OCI-LY3 (cell line): ENCODE results near the gene TNFRSF8.
A peak's percentile ranks its signal among the peaks of the same experiment; 100 is the strongest.

Experiments used
- H2AFZ ChIP-seq: fragments of 200-600, 300-600 bp; shearing (Covaris generic); 2 replicates; pipeline ENCODE4 v1.6.0; 2014; ENCODE audit warnings: antibody characterized with exemption, low read depth, low read length
- H3K27ac ChIP-seq: fragments of 200-600, 300-600 bp; sonication (generic); 2 replicates; pipeline ENCODE4 v1.5.1; 2014; ENCODE audit warnings: mild to moderate bottlenecking, low read length, moderate library complexity, mixed read lengths
- H3K27me3 ChIP-seq: fragments of 200-600, 300-600 bp; sonication (generic); 2 replicates; pipeline ENCODE4 v1.6.1; 2014; ENCODE audit warnings: low read depth, low read length, mixed read lengths
- H3K36me3 ChIP-seq: fragments of 200-600, 300-600 bp; sonication (generic); replicated peaks from 2 replicates; pipeline ENCODE3; 2014; ENCODE audit warnings: low read depth, low read length, mixed read lengths
- H3K4me1 ChIP-seq: fragments of 300-600, 200-600 bp; sonication (generic); 2 replicates; pipeline ENCODE4 v1.6.1; 2014; ENCODE audit warnings: low read length, mixed read lengths
- H3K4me2 ChIP-seq: fragments of 200-600, 300-600 bp; sonication (generic); 2 replicates; pipeline ENCODE4 v1.6.1; 2014; ENCODE audit warnings: low read length, mixed read lengths
- H3K4me3 ChIP-seq: fragments of 300-600, 200-600 bp; sonication (generic); 2 replicates; pipeline ENCODE4 v1.5.1; 2014; ENCODE audit warnings: antibody characterized with exemption, mild to moderate bottlenecking, low read length, moderate library complexity
- H3K79me2 ChIP-seq: fragments of 300-600, 200-600 bp; shearing (Covaris generic); 2 replicates; pipeline ENCODE4 v1.6.1; 2014; ENCODE audit warnings: mild to moderate bottlenecking, low read length, mixed read lengths
- H3K9ac ChIP-seq: fragments of 300-600, 200-600 bp; shearing (Covaris generic); 2 replicates; pipeline ENCODE4 v1.6.0; 2014; ENCODE audit warnings: mild to moderate bottlenecking, low read length, moderate library complexity
- H3K9me3 ChIP-seq: fragments of 200-600, 300-600 bp; shearing (Covaris generic); 2 replicates; pipeline ENCODE4 v1.6.1; 2014; ENCODE audit warnings: low read length, mixed read lengths; ENCODE audit not compliant: insufficient read depth
- H4K20me1 ChIP-seq: fragments of 200-600, 300-600 bp; sonication (generic); 2 replicates; pipeline ENCODE4 v1.6.1; 2016; ENCODE audit warnings: low read length, mixed read lengths; ENCODE audit not compliant: insufficient read depth
- EZH2phosphoT487 ChIP-seq: fragments of 200-600 bp; shearing (Covaris generic); IDR thresholded peaks from 2 replicates; pipeline ENCODE4 v1.6.1; 2018; ENCODE audit warnings: antibody characterized with exemption, mixed run types, low read depth
- TF ChIP-seq, protein P1 (sequence below): fragments of 200-600, 300-600 bp; sonication (generic); IDR thresholded peaks from 2 replicates; pipeline ENCODE4 v1.5.1; 2014; ENCODE audit warnings: antibody characterized with exemption, low read length, low read depth

TNFRSF8 gene

GRCh38 chr1:12087797-12088314 is 24.8 kb downstream of the TNFRSF8 start:
- no peaks in the 10 kb centered on the region for H3K27me3 ChIP-seq
- H3K4me2 ChIP-seq: peak overlapping the region; percentile 34
- H3K4me1 ChIP-seq: peaks cover 21% of the 10 kb centered on the region
- no peaks in the 10 kb centered on the region for H3K9me3 ChIP-seq
- no peaks in the 10 kb centered on the region for H3K79me2 ChIP-seq
- H3K36me3 ChIP-seq: no peaks in the 10 kb centered on the region
- H4K20me1 ChIP-seq: no peaks in the 10 kb centered on the region
- TF ChIP-seq, protein P1, sequence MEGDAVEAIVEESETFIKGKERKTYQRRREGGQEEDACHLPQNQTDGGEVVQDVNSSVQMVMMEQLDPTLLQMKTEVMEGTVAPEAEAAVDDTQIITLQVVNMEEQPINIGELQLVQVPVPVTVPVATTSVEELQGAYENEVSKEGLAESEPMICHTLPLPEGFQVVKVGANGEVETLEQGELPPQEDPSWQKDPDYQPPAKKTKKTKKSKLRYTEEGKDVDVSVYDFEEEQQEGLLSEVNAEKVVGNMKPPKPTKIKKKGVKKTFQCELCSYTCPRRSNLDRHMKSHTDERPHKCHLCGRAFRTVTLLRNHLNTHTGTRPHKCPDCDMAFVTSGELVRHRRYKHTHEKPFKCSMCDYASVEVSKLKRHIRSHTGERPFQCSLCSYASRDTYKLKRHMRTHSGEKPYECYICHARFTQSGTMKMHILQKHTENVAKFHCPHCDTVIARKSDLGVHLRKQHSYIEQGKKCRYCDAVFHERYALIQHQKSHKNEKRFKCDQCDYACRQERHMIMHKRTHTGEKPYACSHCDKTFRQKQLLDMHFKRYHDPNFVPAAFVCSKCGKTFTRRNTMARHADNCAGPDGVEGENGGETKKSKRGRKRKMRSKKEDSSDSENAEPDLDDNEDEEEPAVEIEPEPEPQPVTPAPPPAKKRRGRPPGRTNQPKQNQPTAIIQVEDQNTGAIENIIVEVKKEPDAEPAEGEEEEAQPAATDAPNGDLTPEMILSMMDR: no peak
- TF ChIP-seq EZH2phosphoT487: no peak
- peak overlapping the region; percentile 30; the same call in 1 of the 2 replicates for H3K9ac ChIP-seq
- no peak overlapping the region; the same call in 1 of the 2 replicates for H3K4me3 ChIP-seq
- H2AFZ ChIP-seq: peak overlapping the region; percentile 54
- peak overlapping the region; percentile 65 for H3K27ac ChIP-seq

- Histone ChIP-seq H3K9ac (no peak overlapping the region), H2AFZ (peak overlapping the region; percentile 54; the same call in 1 of the 2 replicates), H3K79me2 (no peaks in the 10 kb centered on the region), H3K36me3 (no peaks in the 10 kb centered on the region), H3K9me3 (no peaks in the 10 kb centered on the region), H3K4me2 (peak overlapping the region; percentile 34; the same call in 1 of the 2 replicates), H3K27me3 (no peaks in the 10 kb centered on the region), H3K27ac (peak overlapping the region; percentile 65), H3K4me3 (no peak overlapping the region), H3K4me1 (peaks cover 21% of the 10 kb centered on the region), H4K20me1 (no peaks in the 10 kb centered on the region)
- TF ChIP-seq, protein P1: no peak
- TF ChIP-seq EZH2phosphoT487: no peak
These were observed 25.5 kb downstream of the TNFRSF8 start for GRCh38 chr1:12088607-12089006.

DNA sequence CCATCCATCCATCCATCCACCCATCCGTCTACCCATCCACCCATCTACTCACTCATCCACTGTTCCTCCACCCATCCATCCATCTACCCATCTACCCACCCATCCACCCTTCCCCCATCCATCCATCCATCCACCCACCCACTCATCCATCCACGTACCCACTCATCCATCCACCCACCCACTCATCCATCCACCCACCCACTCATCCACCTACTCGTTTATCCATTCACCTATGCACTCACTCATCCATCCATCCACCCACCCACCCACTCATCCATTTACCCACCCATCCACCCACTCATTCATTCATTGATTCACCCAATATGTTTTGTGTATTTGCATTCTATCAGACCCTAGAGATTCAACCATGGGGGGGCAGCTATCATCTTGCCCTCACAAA is 27.2 kb downstream of the TNFRSF8 start:
- Histone ChIP-seq H3K4me2 (no peak overlapping the region), H3K9ac (no peak overlapping the region), H3K4me1 (peaks cover 21% of the 10 kb centered on the region), H3K4me3 (no peak overlapping the region), H2AFZ (no peak overlapping the region), H3K27me3 (no peaks in the 10 kb centered on the region), H3K9me3 (no peaks in the 10 kb centered on the region), H4K20me1 (no peaks in the 10 kb centered on the region), H3K79me2 (no peaks in the 10 kb centered on the region), H3K36me3 (no peaks in the 10 kb centered on the region), H3K27ac (no peak overlapping the region)
- TF ChIP-seq, protein P1: no peak
- no peak for TF ChIP-seq EZH2phosphoT487

- Histone ChIP-seq H4K20me1 (no peaks in the 10 kb centered on the region), H3K4me1 (peaks cover 21% of the 10 kb centered on the region)
- TF ChIP-seq, protein P1: no peak
- no peak for TF ChIP-seq EZH2phosphoT487
These were observed 28.1 kb downstream of the TNFRSF8 start for GRCh38 chr1:12091191-12091590.

More at GRCh38 chr1:12091191-12091590, 28.1 kb downstream of the TNFRSF8 start:
- no peaks in the 10 kb centered on the region for H3K36me3 ChIP-seq
- no peak overlapping the region for H3K27ac ChIP-seq
- no peak overlapping the region for H3K9ac ChIP-seq
- H2AFZ ChIP-seq: no peak overlapping the region
- no peaks in the 10 kb centered on the region for H3K27me3 ChIP-seq
- H3K9me3 ChIP-seq: no peaks in the 10 kb centered on the region
- H3K4me2 ChIP-seq: no peak overlapping the region
- no peak overlapping the region for H3K4me3 ChIP-seq
- H3K79me2 ChIP-seq: no peaks in the 10 kb centered on the region
